RWPE1 (cell line): ENCODE measurements around the gene ADIG.

ENCODE experiments used
- CTCF ChIA-PET: fragments of 350-600 bp; sonication (Branson Sonifier 250); formaldehyde crosslinking; extraction: SDS; loops from one replicate; lab custom pipeline; 2021; lab: Yijun Ruan, JAX
- POLR2A ChIA-PET: fragments of 400-600 bp; formaldehyde crosslinking; extraction: SDS; loops from one replicate; lab custom pipeline; 2020; ENCODE audit warnings: antibody characterized with exemption; ENCODE audit not compliant: low non-redundant PET; lab: Yijun Ruan, JAX
- DNase-seq: peaks from one replicate; pipeline ENCODE4 v3.0.0; 2012; ENCODE audit warnings: low spot score
- H3K27ac ChIP-seq: fragments of 450-650 bp; 2 replicates; pipeline ENCODE4 v1.5.1; 2017
- CTCF ChIP-seq: fragments of 450-650 bp; conservative IDR thresholded peaks from 2 replicates; pipeline ENCODE4 v1.5.1; 2017; ENCODE audit warnings: low read depth, mild to moderate bottlenecking

ADIG gene

GRCh38 chr20:38545771-38546170, 35.2 kb upstream of the ADIG start:
- no peak for DNase-seq
- POLR2A ChIA-PET: no interaction called here
- TF ChIP-seq CTCF: no peak
- H3K27ac ChIP-seq: no peak overlapping the region
- CTCF ChIA-PET: no interaction called here

GRCh38 chr20:38547288-38548085, 33.5 kb upstream of the ADIG start:
- no peak for DNase-seq
- TF ChIP-seq CTCF: no peak
- no peak overlapping the region for H3K27ac ChIP-seq
- ChIA-PET POLR2A (no interaction called here), CTCF (no interaction called here)

GRCh38 chr20:38548356-38549083, 32.5 kb upstream of the ADIG start:
- ChIA-PET CTCF (interaction anchor here (0.6 kb wide), 1 partner anchor 72 kb away, joined by 3 read pairs; no protein-coding TSS in a partner anchor), POLR2A (interaction anchor here (0.7 kb wide), 1 partner anchor 1761 kb away, joined by 6 read pairs; no protein-coding TSS in a partner anchor)
- no peak for DNase-seq
- no peak overlapping the region for H3K27ac ChIP-seq
- TF ChIP-seq CTCF: no peak

GRCh38 chr20:38550274-38550673, 30.7 kb upstream of the ADIG start:
- H3K27ac ChIP-seq: no peak overlapping the region
- peak; percentile 37 for DNase-seq
- TF ChIP-seq CTCF: peak; percentile 13; the same call in 1 of the 2 replicates
- ChIA-PET CTCF (interaction anchor here (0.6 to 0.9 kb wide), 2 partner anchors 12 to 18 kb away, joined by 3 read pairs; no protein-coding TSS in a partner anchor), POLR2A (no interaction called here)

- no peak for TF ChIP-seq CTCF
- H3K27ac ChIP-seq: no peak overlapping the region
- no peak for DNase-seq
- ChIA-PET CTCF (interaction anchor here (0.6 to 0.9 kb wide), 3 partner anchors 12 to 105 kb away, joined by 3 read pairs; no protein-coding TSS in a partner anchor), POLR2A (no interaction called here)
Measured at GRCh38 chr20:38551056-38551626, 29.9 kb upstream of the ADIG start.

- no peak for TF ChIP-seq CTCF
- CTCF ChIA-PET: interaction anchor here (0.6 kb wide), 1 partner anchor 19 kb away, joined by 3 read pairs; no protein-coding TSS in a partner anchor
- POLR2A ChIA-PET: no interaction called here
- H3K27ac ChIP-seq: no peak overlapping the region
- no peak for DNase-seq
Measured at GRCh38 chr20:38554986-38555385, 26.0 kb upstream of the ADIG start.
